Measurements from ENCODE around the gene NDUFS4. TPM values are rescaled to one million over a fixed set of nuclear protein-coding genes. Genes with fewer than 3 reads are reported as not detected.

NDUFS4 gene
- total and polyA plus RNA-seq, 9 of the 15 experiments (the other 6 are each of a cell fraction or from before 2014, with no cell fraction given), result 68.7 to 313 (median 113) TPM

- CTCF ChIA-PET (ENCODE audit: low intra/inter-chr PET ratio), result no interaction called here
- WGBS (ENCODE audit: insufficient coverage, low coverage, missing lambda C conversion rate), result 85% methylated on average over 3 of the region's 3 CpGs
- H3K27me3 ChIP-seq (ENCODE audit: control insufficient read depth in 2 of 2, insufficient read depth in 2 of 2, low read length in 2 of 2), result no peaks in the 10 kb centered on the region
- intact Hi-C loops (cut with micrococcal nuclease) (no loop called here), in situ Hi-C loops (cut with MboI) (no loop called here)
- H3K9me1 ChIP-seq (ENCODE audit: control insufficient read depth, insufficient read depth, low read length), result no peaks in the 10 kb centered on the region
- H3K36me3 ChIP-seq (ENCODE audit: control insufficient read depth, insufficient read depth, low read length), result no peaks in the 10 kb centered on the region
- H3K27ac ChIP-seq (ENCODE audit: extremely low read depth, low read depth, low read length), result no peak overlapping the region
- no peaks in the 10 kb centered on the region for H3K4me1 ChIP-seq (replicated peaks in 1 of 2; ENCODE audit: control insufficient read depth in 2 of 2, insufficient read depth in 2 of 2, low read length in 2 of 2)
- no peaks in the 10 kb centered on the region for H4K20me1 ChIP-seq (replicated peaks; ENCODE audit: control insufficient read depth, insufficient read depth, low read length)
- H3K4me2 ChIP-seq (ENCODE audit: insufficient read depth, low read length), result no peak overlapping the region
- no peaks in the 10 kb centered on the region for H3K79me2 ChIP-seq (ENCODE audit: control insufficient read depth, insufficient read depth, low read length)
- DNase-seq (ENCODE audit: extremely low read depth in 1 of 4, low spot score in 3 of 4) (no peak), FAIRE-seq (no peak), ATAC-seq (no peak)
- H3K9ac ChIP-seq (ENCODE audit: insufficient read depth in 1 of 2, low read depth in 2 of 2, low read length in 2 of 2), result no peak overlapping the region
- no TSS peak for BruUV-seq (replicated peaks)
- H3K4me3 ChIP-seq, result no peak overlapping the region
- H3K9me3 ChIP-seq (replicated peaks; ENCODE audit: control insufficient read depth, insufficient read depth, low read depth, low read length), result no peaks in the 10 kb centered on the region
- POLR2A ChIA-PET, result no interaction called here
- no peak overlapping the region for H2AFZ ChIP-seq (ENCODE audit: low read depth, low read length)
- TF ChIP-seq BCL6 (CRISPR knock-in tag; IDR thresholded peaks at IDR 0.05) (no peak), ARID2 (IDR thresholded peaks at IDR 0.05) (no peak), MITF (IDR thresholded peaks at IDR 0.05) (no peak), NR1H2 (CRISPR knock-in tag; IDR thresholded peaks at IDR 0.05) (no peak), CBX2 (IDR thresholded peaks at IDR 0.05; ENCODE audit: insufficient read depth, low read length, poor library complexity, severe bottlenecking) (no peak), NCOA2 (IDR thresholded peaks at IDR 0.05; ENCODE audit: partially characterized antibody in 2 of 2) (no peak), HDAC8 (tag; IDR thresholded peaks at IDR 0.05) (no peak), SFPQ (IDR thresholded peaks at IDR 0.05; ENCODE audit: low read depth, low read length) (no peak), REST (IDR thresholded peaks at IDR 0.05; ENCODE audit: borderline replicate concordance) (no peak), REST (CRISPR knock-in tag; IDR thresholded peaks at IDR 0.05; ENCODE audit: low read depth) (no peak), KDM1A (IDR thresholded peaks at IDR 0.05) (no peak), ZNF717 (CRISPR knock-in tag; IDR thresholded peaks at IDR 0.05) (no peak), SIN3B (IDR thresholded peaks at IDR 0.05; ENCODE audit: low read depth) (no peak)
These were observed 117.2 kb downstream of the NDUFS4 start for GRCh38 chr5:53677632-53678031.
